Esophagus muscularis mucosa (tissue), 4 donors: ENCODE results near the gene TAF6.

ENCODE experiments used
- EP300 ChIP-seq: sonication (generic); formaldehyde crosslinking; IDR thresholded peaks from one replicate; pipeline ENCODE4 v1.6.1; 2017; ENCODE audit warnings: antibody characterized with exemption
- POLR2A ChIP-seq: fragments of 450-650 bp; IDR thresholded peaks from one replicate; pipeline ENCODE4 v1.6.1; 2017; ENCODE audit warnings: antibody characterized with exemption, moderate library complexity, mild to moderate bottlenecking, low read depth
- POLR2AphosphoS5 ChIP-seq, 2 donors: sonication (generic); formaldehyde crosslinking; IDR thresholded peaks; one replicate each; pipeline ENCODE4 v1.6.1; 2017; ENCODE audit warnings: antibody characterized with exemption in 2 of 2
- TF ChIP-seq, protein P1 (sequence below), 3 experiments: fragments of 200-600 bp in 2 of 3; fragments of 450-650 bp in 1 of 3; sonication (generic) in 2 of 3; IDR thresholded peaks; one replicate each; pipeline ENCODE4 v1.5.1; 2017 to 2019; ENCODE audit warnings: antibody characterized with exemption in 3 of 3, mild to moderate bottlenecking in 2 of 3, moderate library complexity in 1 of 3

DNA sequence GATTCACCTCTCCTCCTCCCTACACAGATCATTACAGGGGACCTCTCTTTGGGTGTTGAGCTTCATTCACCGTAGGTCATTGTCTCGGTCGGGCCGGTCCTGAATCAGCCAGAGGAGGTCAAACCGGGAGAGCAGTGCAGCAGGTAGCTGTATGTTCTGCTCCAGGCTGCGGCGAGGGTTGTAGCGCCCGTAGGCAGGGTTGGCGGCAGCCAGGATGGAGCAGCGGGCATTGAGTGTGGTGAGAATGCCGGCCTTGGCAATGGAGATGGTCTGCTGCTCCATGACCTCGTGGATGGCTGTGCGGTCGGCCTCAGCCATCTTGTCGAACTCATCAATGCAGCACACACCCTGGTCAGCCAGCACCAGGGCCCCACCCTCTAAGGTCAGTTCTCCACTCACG lies 23.5 kb downstream of the TAF6 start:
- TF ChIP-seq, protein P1, sequence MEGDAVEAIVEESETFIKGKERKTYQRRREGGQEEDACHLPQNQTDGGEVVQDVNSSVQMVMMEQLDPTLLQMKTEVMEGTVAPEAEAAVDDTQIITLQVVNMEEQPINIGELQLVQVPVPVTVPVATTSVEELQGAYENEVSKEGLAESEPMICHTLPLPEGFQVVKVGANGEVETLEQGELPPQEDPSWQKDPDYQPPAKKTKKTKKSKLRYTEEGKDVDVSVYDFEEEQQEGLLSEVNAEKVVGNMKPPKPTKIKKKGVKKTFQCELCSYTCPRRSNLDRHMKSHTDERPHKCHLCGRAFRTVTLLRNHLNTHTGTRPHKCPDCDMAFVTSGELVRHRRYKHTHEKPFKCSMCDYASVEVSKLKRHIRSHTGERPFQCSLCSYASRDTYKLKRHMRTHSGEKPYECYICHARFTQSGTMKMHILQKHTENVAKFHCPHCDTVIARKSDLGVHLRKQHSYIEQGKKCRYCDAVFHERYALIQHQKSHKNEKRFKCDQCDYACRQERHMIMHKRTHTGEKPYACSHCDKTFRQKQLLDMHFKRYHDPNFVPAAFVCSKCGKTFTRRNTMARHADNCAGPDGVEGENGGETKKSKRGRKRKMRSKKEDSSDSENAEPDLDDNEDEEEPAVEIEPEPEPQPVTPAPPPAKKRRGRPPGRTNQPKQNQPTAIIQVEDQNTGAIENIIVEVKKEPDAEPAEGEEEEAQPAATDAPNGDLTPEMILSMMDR (IDR thresholded peaks at IDR 0.05) = no peak
- no peak for TF ChIP-seq POLR2A
- no peak for TF ChIP-seq EP300
- no peak for TF ChIP-seq POLR2AphosphoS5 (IDR thresholded peaks at IDR 0.05)
